Measurements from ENCODE around the gene KLHL25. TPM values are rescaled to one million over a fixed set of nuclear protein-coding genes. Genes with fewer than 3 reads are reported as not detected.

The KLHL25 gene
- total RNA-seq, 1 experiment from 2014 or later, result 18.4 TPM

GRCh38 chr15:85741021-85741421 is 53.7 kb downstream of the KLHL25 start:
- TF ChIP-seq CTCF (conservative IDR thresholded peaks at IDR 0.05), result no peak
- Histone ChIP-seq H3K27ac (ENCODE audit: insufficient read length, low read depth, low read length) (no peak overlapping the region), H3K27me3 (ENCODE audit: insufficient read depth, low read length) (no peaks in the 10 kb centered on the region), H2BK15ac (ENCODE audit: low read depth, low read length) (no peak overlapping the region), H2AK5ac (ENCODE audit: insufficient read length, low read length) (no peak overlapping the region), H3K14ac (ENCODE audit: insufficient read depth, low read length) (no peak overlapping the region; the same call in 1 of the 2 replicates), H3K4me1 (ENCODE audit: insufficient read depth, low read length) (no peaks in the 10 kb centered on the region; the same call in 1 of the 2 replicates), H3K79me1 (ENCODE audit: insufficient read depth, low read depth, low read length, poor library complexity, severe bottlenecking) (no peaks in the 10 kb centered on the region), H3K9me3 (ENCODE audit: control insufficient read depth, low read depth, low read length) (no peaks in the 10 kb centered on the region), H2BK20ac (ENCODE audit: low read depth, low read length, poor library complexity, severe bottlenecking) (no peak overlapping the region), H3K23ac (ENCODE audit: insufficient read length, low read depth, low read length) (no peak overlapping the region), H3K79me2 (ENCODE audit: insufficient read depth, low read length) (no peaks in the 10 kb centered on the region), H3K56ac (ENCODE audit: insufficient read length, low read depth, low read length) (no peak overlapping the region), H4K8ac (replicated peaks; ENCODE audit: insufficient read length, low read depth, low read length) (no peak overlapping the region), H3T11ph (ENCODE audit: low read length) (no peak overlapping the region), H4K91ac (ENCODE audit: insufficient read length, low read depth, low read length) (no peak overlapping the region), H4K5ac (ENCODE audit: insufficient read length, low read depth, low read length) (no peak overlapping the region), H3K23me2 (ENCODE audit: insufficient read length, low read depth, low read length, poor library complexity, severe bottlenecking) (no peaks in the 10 kb centered on the region), H2BK5ac (ENCODE audit: insufficient read length, low read length) (no peak overlapping the region), H4K20me1 (ENCODE audit: control insufficient read depth, insufficient read depth, insufficient read length) (no peaks in the 10 kb centered on the region), H2AFZ (ENCODE audit: low read length) (no peak overlapping the region), H2BK12ac (ENCODE audit: insufficient read length, low read depth, low read length) (no peak overlapping the region), H3K18ac (ENCODE audit: insufficient read length, low read depth, low read length) (no peak overlapping the region), H3K9ac (ENCODE audit: extremely low read depth, insufficient read length, low read length) (no peak overlapping the region), H2BK120ac (ENCODE audit: low read depth, low read length, poor library complexity, severe bottlenecking) (no peak overlapping the region), H3K4me2 (ENCODE audit: insufficient read depth, insufficient read length, low read length) (no peak overlapping the region), H3K4ac (ENCODE audit: low read depth, low read length) (no peak overlapping the region)
- peak; percentile 50 for DNase-seq
- Mint-ChIP-seq H3K36me3 (ENCODE audit: insufficient read depth in 1 of 3, low read depth in 3 of 3) (peaks cover 27 to 63% (median 58%) of the 10 kb centered on the region in 3 experiments; a peak in 6 of 7 replicates), H3K4me3 (no peak overlapping the region), H3K27me3 (ENCODE audit: low read depth) (no peaks in the 10 kb centered on the region), H3K4me1 (peaks cover 8 to 12% of the 10 kb centered on the region in 2 experiments; a peak in 2 of 4 replicates), H3K27ac (peak overlapping the region in 2 of 3 experiments; percentile 27 to 65; a peak in 2 of 7 replicates), H3K9me3 (no peaks in the 10 kb centered on the region)
- no CpG with 5 or more reads among the region's 20 CpGs for WGBS (ENCODE audit: extremely low coverage, insufficient read length, low lambda C conversion rate)
